Body of pancreas (tissue), 4 donors: ENCODE data around the gene NUP88. TPM values are rescaled to one million over a fixed set of nuclear protein-coding genes. Genes with fewer than 3 reads are reported as not detected.
A peak's percentile ranks its signal among the peaks of the same experiment; 100 is the strongest.

Experiments used
- ATAC-seq: fragments of 150-250 bp; one replicate; pipeline ENCODE4 v1.9.1; 2016
- DNase-seq, 4 donors: peaks; one replicate each; pipeline ENCODE4 v3.0.0-alpha.2; 2019
- H3K27ac ChIP-seq, 4 donors: fragments of 200-600 bp; sonication (generic); 1 replicate in 3 of 4; 2 replicates in 1 of 4; pipeline versions ENCODE4 v1.5.1 to v1.6.1; 2016 to 2019; ENCODE audit warnings: mild to moderate bottlenecking in 1 of 4, mixed read lengths in 1 of 4, moderate library complexity in 1 of 4
- H3K27me3 ChIP-seq, 2 donors: fragments of 200-600 bp; sonication (generic); one replicate each; pipeline ENCODE4 v1.6.0; 2016; ENCODE audit warnings: mild to moderate bottlenecking in 1 of 2
- H3K36me3 ChIP-seq, 2 donors: fragments of 200-600 bp; sonication (generic); replicated peaks in 1 of 2; 2 replicates each; pipeline ENCODE4 v1.5.1; 2016; ENCODE audit warnings: low read depth in 2 of 2; ENCODE audit not compliant: insufficient read depth in 1 of 2
- H3K4me1 ChIP-seq: fragments of 200-600 bp; sonication (generic); one replicate; pipeline ENCODE4 v1.6.0; 2016
- H3K4me3 ChIP-seq, 2 donors: fragments of 200-600 bp; sonication (generic); 1 replicate in 1 of 2; 2 replicates in 1 of 2; pipeline ENCODE4 v1.5.1; 2016 to 2019
- H3K9me3 ChIP-seq, 3 donors: fragments of 200-600 bp; sonication (generic); 1 replicate in 2 of 3; 2 replicates in 1 of 3; pipeline ENCODE4 v1.5.1; 2016
- POLR2A ChIP-seq, 3 donors: fragments of 450-650 bp; IDR thresholded peaks; one replicate each; pipeline ENCODE4 v1.6.1; 2016; ENCODE audit warnings: antibody characterized with exemption in 3 of 3, mild to moderate bottlenecking in 2 of 3
- WGBS, 2 donors: methylation state at CpG; one replicate each; pipeline ENCODE4 v1.1.5; 2017; 5-methylcytosine and 5-hydroxymethylcytosine counted together
- intact Hi-C: fragments of 100-400 bp; cut with DNase I; formaldehyde crosslinking; loops from one replicate; pipeline ENCODE4 v1.15.1; 2023
- total RNA-seq, 2 donors: library from RNA; depleted of rRNA; stranded (reverse); fragments of >200 nt; gene quantifications; one replicate each; pipeline ENCODE4 v1.1.0, GENCODE V29; 2016
- TF ChIP-seq, protein P1 (sequence below), 7 experiments: fragments of 450-650 bp in 4 of 7; fragments of 200-600 bp in 3 of 7; sonication (generic) in 3 of 7; IDR thresholded peaks; one replicate each; pipeline ENCODE4 v1.5.1; 2016 to 2019; ENCODE audit warnings: antibody characterized with exemption in 7 of 7

The NUP88 gene
- total RNA-seq, 2 donors from 2014 or later: 35.9 to 54.5 TPM

DNA sequence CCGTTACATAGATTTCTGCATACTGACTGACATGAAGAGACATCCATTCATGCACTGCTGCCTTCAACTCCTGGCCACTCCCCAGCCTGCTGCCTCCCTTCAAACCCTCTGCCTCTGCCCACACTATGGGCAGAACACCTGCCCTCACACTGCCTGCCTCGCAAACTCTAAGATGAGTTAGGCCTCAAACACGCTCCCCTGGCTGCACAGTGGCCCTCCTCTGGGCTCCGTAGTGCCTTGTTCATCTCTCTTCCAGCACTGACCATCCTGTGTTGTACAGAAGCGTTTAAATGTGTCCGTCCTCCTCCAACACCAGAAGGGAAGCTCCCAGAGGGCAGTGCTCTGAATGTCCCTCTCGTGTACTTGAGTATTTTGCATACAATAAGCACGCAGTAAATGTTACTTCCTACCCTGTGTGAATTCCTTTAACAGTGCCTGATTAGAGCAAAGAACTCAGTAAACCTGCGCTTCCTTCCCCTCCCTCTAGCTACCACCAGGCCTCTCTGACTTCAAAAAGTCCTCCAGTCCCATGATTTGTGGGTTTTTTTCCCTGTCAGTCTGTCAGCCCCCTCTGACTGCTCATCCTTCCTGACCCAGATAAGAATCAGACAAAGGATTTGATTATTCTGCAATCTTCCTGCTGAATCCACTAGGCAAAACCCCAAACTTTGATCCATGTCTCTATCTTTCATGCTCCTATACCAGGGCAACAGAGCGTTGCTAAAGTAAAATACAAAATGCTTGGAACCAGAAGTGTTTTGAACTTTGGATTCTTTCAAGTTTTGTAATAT lies 45.5 kb upstream of the NUP88 start:
- H3K4me1 ChIP-seq: peaks cover 24% of the 10 kb centered on the region
- no peak overlapping the region for H3K27ac ChIP-seq
- peaks cover 0 to 2% of the 10 kb centered on the region in 2 donors for H3K36me3 ChIP-seq
- WGBS, 2 donors: 85 to 91% methylated on average over 10 of the region's 10 CpGs
- intact Hi-C loops: no loop called here
- H3K4me3 ChIP-seq: no peak overlapping the region
- TF ChIP-seq, protein P1, sequence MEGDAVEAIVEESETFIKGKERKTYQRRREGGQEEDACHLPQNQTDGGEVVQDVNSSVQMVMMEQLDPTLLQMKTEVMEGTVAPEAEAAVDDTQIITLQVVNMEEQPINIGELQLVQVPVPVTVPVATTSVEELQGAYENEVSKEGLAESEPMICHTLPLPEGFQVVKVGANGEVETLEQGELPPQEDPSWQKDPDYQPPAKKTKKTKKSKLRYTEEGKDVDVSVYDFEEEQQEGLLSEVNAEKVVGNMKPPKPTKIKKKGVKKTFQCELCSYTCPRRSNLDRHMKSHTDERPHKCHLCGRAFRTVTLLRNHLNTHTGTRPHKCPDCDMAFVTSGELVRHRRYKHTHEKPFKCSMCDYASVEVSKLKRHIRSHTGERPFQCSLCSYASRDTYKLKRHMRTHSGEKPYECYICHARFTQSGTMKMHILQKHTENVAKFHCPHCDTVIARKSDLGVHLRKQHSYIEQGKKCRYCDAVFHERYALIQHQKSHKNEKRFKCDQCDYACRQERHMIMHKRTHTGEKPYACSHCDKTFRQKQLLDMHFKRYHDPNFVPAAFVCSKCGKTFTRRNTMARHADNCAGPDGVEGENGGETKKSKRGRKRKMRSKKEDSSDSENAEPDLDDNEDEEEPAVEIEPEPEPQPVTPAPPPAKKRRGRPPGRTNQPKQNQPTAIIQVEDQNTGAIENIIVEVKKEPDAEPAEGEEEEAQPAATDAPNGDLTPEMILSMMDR (IDR thresholded peaks at IDR 0.05): no peak
- TF ChIP-seq POLR2A (IDR thresholded peaks at IDR 0.05): no peak
- no peak for DNase-seq
- no peaks in the 10 kb centered on the region for H3K27me3 ChIP-seq
- H3K9me3 ChIP-seq: no peaks in the 10 kb centered on the region
- no peak for ATAC-seq

DNA sequence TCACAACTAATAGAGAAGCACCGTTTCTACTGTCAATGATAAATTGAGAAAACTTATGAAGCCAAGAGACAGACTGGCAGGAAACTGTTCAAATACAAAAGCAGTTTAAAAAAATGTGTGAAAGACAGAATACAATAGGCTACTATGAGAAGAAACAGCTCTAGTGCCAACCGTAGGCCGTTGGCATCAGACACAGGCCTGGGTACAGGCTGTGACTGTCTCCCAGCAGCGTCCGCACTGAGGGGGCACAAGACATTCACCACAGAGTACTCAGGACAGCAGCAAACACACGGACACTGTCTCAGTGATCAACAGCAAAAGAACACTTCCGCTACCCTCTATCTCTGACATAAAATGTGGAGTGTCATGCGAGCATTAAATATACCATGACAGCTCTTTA lies 27.3 kb upstream of the NUP88 start:
- TF ChIP-seq, protein P1 (IDR thresholded peaks at IDR 0.05): no peak
- no peak for TF ChIP-seq POLR2A (IDR thresholded peaks at IDR 0.05)
- H3K4me3 ChIP-seq: no peak overlapping the region
- H3K27ac ChIP-seq: no peak overlapping the region
- no peaks in the 10 kb centered on the region for H3K4me1 ChIP-seq
- intact Hi-C loops: no loop called here
- peaks cover 0 to 14% of the 10 kb centered on the region in 2 donors for H3K36me3 ChIP-seq
- ATAC-seq (no peak), DNase-seq (no peak)
- no peaks in the 10 kb centered on the region for H3K27me3 ChIP-seq
- 81 to 84% methylated on average over 8 of the region's 8 CpGs for WGBS, 2 donors
- H3K9me3 ChIP-seq: no peaks in the 10 kb centered on the region

DNA sequence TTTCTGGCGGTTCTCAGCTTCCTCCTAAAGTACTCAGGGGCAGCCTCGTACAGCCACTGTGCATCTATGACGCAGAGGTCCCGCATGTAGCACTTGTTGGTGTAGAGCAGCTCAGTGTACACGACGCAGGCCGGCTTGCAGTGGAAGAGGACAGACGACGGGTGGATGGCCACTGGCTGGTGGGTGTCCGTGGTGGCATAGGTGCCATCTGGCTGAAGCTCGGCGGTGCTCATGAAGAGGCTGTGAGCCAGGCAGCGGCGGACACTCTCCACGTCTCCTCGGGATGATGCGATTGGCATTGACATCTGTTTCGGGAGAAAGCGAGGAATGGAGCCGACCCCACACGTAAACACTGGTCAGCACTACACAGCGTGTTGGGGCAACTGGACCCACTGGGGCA lies 24.7 kb upstream of the NUP88 start:
- no peak for TF ChIP-seq POLR2A (IDR thresholded peaks at IDR 0.05)
- TF ChIP-seq, protein P1 (IDR thresholded peaks at IDR 0.05): no peak
- WGBS, 2 donors: 90 to 93% methylated on average over 22 of the region's 22 CpGs
- peaks cover 4% of the 10 kb centered on the region for H3K4me1 ChIP-seq
- DNase-seq (no peak), ATAC-seq (no peak)
- intact Hi-C loops: no loop called here
- no peaks in the 10 kb centered on the region for H3K27me3 ChIP-seq
- H3K4me3 ChIP-seq: no peak overlapping the region
- no peaks in the 10 kb centered on the region for H3K9me3 ChIP-seq
- peaks cover 0 to 9% of the 10 kb centered on the region in 2 donors for H3K36me3 ChIP-seq
- no peak overlapping the region for H3K27ac ChIP-seq

DNA sequence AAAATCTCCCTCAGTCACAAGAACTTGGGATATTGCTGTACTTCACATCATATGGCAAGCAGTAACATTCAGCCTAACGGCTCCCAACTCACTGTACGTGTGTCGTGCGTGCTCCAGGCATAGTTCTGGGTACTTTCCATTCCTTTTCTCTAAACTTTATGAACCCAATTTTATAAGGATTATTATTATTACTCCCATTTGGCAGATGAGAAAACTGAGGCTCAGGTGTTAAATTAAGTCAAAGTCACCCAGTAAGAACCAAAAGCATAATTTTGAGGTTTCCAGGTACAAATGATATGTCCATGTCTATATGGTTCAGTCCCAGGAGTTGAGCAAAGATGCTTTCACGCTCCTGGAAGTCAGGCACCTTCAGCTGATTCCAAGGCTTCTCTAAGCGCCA lies 24.3 kb upstream of the NUP88 start:
- Histone ChIP-seq H3K36me3 (peaks cover 0 to 9% of the 10 kb centered on the region in 2 donors), H3K9me3 (no peaks in the 10 kb centered on the region), H3K27me3 (no peaks in the 10 kb centered on the region), H3K27ac (no peak overlapping the region), H3K4me1 (peaks cover 5% of the 10 kb centered on the region), H3K4me3 (no peak overlapping the region)
- 96% methylated on average over 5 to 6 of the region's 6 CpGs for WGBS, 2 donors
- ATAC-seq (no peak), DNase-seq (no peak)
- intact Hi-C loops: no loop called here
- no peak for TF ChIP-seq POLR2A (IDR thresholded peaks at IDR 0.05)
- TF ChIP-seq, protein P1 (IDR thresholded peaks at IDR 0.05): no peak

DNA sequence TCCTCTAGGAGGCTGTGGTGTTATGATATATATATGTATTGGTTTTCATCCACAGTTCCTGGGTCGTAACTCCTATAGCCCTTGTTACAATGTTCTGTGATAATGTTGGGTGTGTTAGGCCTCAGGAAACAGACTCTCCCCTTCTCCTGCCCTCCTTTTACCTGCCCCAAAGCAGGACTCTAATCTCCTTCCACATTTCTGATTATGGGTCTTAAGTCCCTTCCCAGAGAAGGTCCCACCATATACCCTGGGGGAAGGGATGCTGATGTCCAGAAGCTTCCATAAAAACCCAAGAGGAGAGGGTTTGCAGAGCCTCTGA lies 19.9 kb upstream of the NUP88 start:
- Histone ChIP-seq H3K9me3 (no peaks in the 10 kb centered on the region), H3K36me3 (peaks cover 0 to 16% of the 10 kb centered on the region in 2 donors), H3K4me1 (peaks cover 24% of the 10 kb centered on the region), H3K27ac (peak overlapping the region in 3 of 4 donors; percentile 58 to 84 (median 76)), H3K27me3 (no peaks in the 10 kb centered on the region), H3K4me3 (no peak overlapping the region)
- 4 to 9% methylated on average over 1 of the region's 1 CpG for WGBS, 2 donors
- no peak for ATAC-seq
- DNase-seq: no peak
- TF ChIP-seq POLR2A (IDR thresholded peaks at IDR 0.05): no peak
- TF ChIP-seq, protein P1 (IDR thresholded peaks at IDR 0.05): no peak
- intact Hi-C loops: loop anchor here (10.0 kb wide), 1 partner anchor 185 kb away; no protein-coding TSS in a partner anchor
